Endothelial cell of umbilical vein (primary cell): ENCODE results near the gene CCDC7. TPM values are rescaled to one million over a fixed set of nuclear protein-coding genes. Genes with fewer than 3 reads are reported as not detected.

ENCODE experiments used
- BruUV-seq: library from RNA; stranded (reverse); fragments of 400-500 nt; replicated peaks from 2 replicates; lab custom pipeline; 2021; lab: Mats Ljungman, UMichigan
- CTCF ChIA-PET: fragments of 300-600, 350-600 bp; sonication (Branson Sonifier 250); formaldehyde crosslinking; loops from one replicate; lab custom pipeline; 2021; ENCODE audit warnings: antibody characterized with exemption, inconsistent platforms; lab: Charles Lee
- POLR2A ChIA-PET: fragments of 300-600, 350-600 bp; sonication (Branson Sonifier 250); formaldehyde crosslinking; loops from one replicate; lab custom pipeline; 2021; ENCODE audit warnings: antibody characterized with exemption, inconsistent platforms; lab: Charles Lee
- DNase-seq: peaks from one replicate; pipeline ENCODE4 v3.0.0-alpha.2; 2011; ENCODE audit warnings: low read depth, low spot score
- FAIRE-seq: peaks from 2 replicates; lab custom pipeline; 2011; peaks lifted over from hg19 to GRCh38; lab: Jason Lieb, UNC
- H2AFZ ChIP-seq: 2 replicates; pipeline ENCODE4 v1.6.0; 2012; ENCODE audit warnings: low read depth, low read length, control low read depth, inconsistent platforms
- H3K27ac ChIP-seq: 2 replicates; pipeline ENCODE4 v1.5.1; 2011; ENCODE audit warnings: low read depth, mild to moderate bottlenecking, control low read depth, low read length, moderate library complexity; ENCODE audit not compliant: insufficient read depth
- H3K27me3 ChIP-seq, 2 experiments: 2 replicates each; pipeline versions ENCODE4 v1.6.0 to v1.6.1; 2011; ENCODE audit warnings: low read length in 2 of 2, mixed read lengths in 1 of 2; ENCODE audit not compliant: control insufficient read depth in 2 of 2, insufficient read depth in 2 of 2
- H3K36me3 ChIP-seq, 2 experiments: 2 replicates in 1 of 2; 3 replicates in 1 of 2; pipeline ENCODE4 v1.5.1; 2011; ENCODE audit warnings: low read length in 2 of 2, mild to moderate bottlenecking in 1 of 2, moderate library complexity in 1 of 2; ENCODE audit not compliant: control insufficient read depth in 2 of 2, insufficient read depth in 2 of 2; ENCODE audit errors: extremely low read depth in 1 of 2
- H3K4me1 ChIP-seq: 3 replicates; pipeline ENCODE4 v1.5.1; 2011; ENCODE audit warnings: mild to moderate bottlenecking, low read length; ENCODE audit not compliant: control insufficient read depth, insufficient read depth; ENCODE audit errors: extremely low read depth
- H3K4me2 ChIP-seq: 2 replicates; pipeline ENCODE4 v1.6.1; 2011; ENCODE audit warnings: low read length, control low read depth, mixed read lengths; ENCODE audit not compliant: insufficient read depth
- H3K4me3 ChIP-seq, 3 experiments: fragments of 200-600 bp in 1 of 3; sonication (generic), shearing (Covaris generic) in 1 of 3; replicated peaks in 1 of 3; 2 replicates each; pipeline ENCODE4 v1.5.1; 2011 to 2016; ENCODE audit warnings: control low read depth in 3 of 3, low read length in 3 of 3, mild to moderate bottlenecking in 2 of 3, inconsistent platforms in 1 of 3, low read depth in 1 of 3, moderate library complexity in 1 of 3; ENCODE audit not compliant: insufficient read depth in 1 of 3
- H3K79me2 ChIP-seq: 2 replicates; pipeline ENCODE4 v1.6.0; 2012; ENCODE audit warnings: low read length, inconsistent platforms; ENCODE audit not compliant: control insufficient read depth, insufficient read depth
- H3K9ac ChIP-seq: replicated peaks from 2 replicates; pipeline ENCODE3; 2011; ENCODE audit warnings: low read length, control low read depth; ENCODE audit not compliant: insufficient read depth; ENCODE audit errors: extremely low read depth
- H3K9me1 ChIP-seq: replicated peaks from 3 replicates; pipeline ENCODE4 v1.6.0; 2011; ENCODE audit warnings: mild to moderate bottlenecking, low read length; ENCODE audit not compliant: control insufficient read depth, insufficient read depth; ENCODE audit errors: extremely low read depth
- H3K9me3 ChIP-seq: replicated peaks from 2 replicates; pipeline ENCODE4 v1.5.1; 2012; ENCODE audit warnings: low read length, inconsistent platforms; ENCODE audit not compliant: control insufficient read depth, insufficient read depth
- H4K20me1 ChIP-seq: replicated peaks from 2 replicates; pipeline ENCODE3; 2011; ENCODE audit warnings: mild to moderate bottlenecking, low read length; ENCODE audit not compliant: control insufficient read depth, insufficient read depth; ENCODE audit errors: extremely low read depth
- CTCF ChIP-seq, 2 donors: IDR thresholded peaks; 1 replicate in 1 of 2; 2 replicates in 1 of 2; pipeline ENCODE4 v1.5.1; 2011; ENCODE audit warnings: low read length in 2 of 2, mild to moderate bottlenecking in 2 of 2, moderate library complexity in 2 of 2, control low read depth in 1 of 2, inconsistent platforms in 1 of 2, low read depth in 1 of 2; ENCODE audit not compliant: insufficient read depth in 1 of 2; ENCODE audit errors: extremely low read depth in 1 of 2
- EZH2 ChIP-seq: IDR thresholded peaks from 2 replicates; pipeline ENCODE4 v1.6.1; 2012; ENCODE audit warnings: borderline replicate concordance, low read depth, mild to moderate bottlenecking, moderate library complexity, low read length, inconsistent platforms; ENCODE audit not compliant: severe bottlenecking
- FOS ChIP-seq: IDR thresholded peaks from 2 replicates; pipeline ENCODE4 v1.6.1; 2011; ENCODE audit warnings: mild to moderate bottlenecking, low read length, moderate library complexity, borderline replicate concordance; ENCODE audit not compliant: insufficient read depth
- GATA2 ChIP-seq: IDR thresholded peaks from 2 replicates; pipeline ENCODE4 v1.7.0; 2011; ENCODE audit warnings: low read depth, mild to moderate bottlenecking, moderate library complexity, mixed read lengths, low read length; ENCODE audit not compliant: insufficient read length, insufficient read depth
- JUN ChIP-seq: IDR thresholded peaks from 2 replicates; pipeline ENCODE4 v1.6.1; 2011; ENCODE audit warnings: borderline replicate concordance, low read depth; ENCODE audit not compliant: insufficient read length, insufficient read depth
- MAX ChIP-seq: IDR thresholded peaks from 2 replicates; pipeline ENCODE4 v1.6.1; 2011; ENCODE audit not compliant: insufficient read depth, insufficient read length
- MYC ChIP-seq: IDR thresholded peaks from one replicate; pipeline ENCODE4 v1.6.1; 2011; ENCODE audit warnings: mild to moderate bottlenecking, low read depth, low read length
- POLR2A ChIP-seq: IDR thresholded peaks from 2 replicates; pipeline ENCODE4 v1.6.1; 2012; ENCODE audit warnings: low read depth, mild to moderate bottlenecking, control low read depth, low read length
- POLR2AphosphoS5 ChIP-seq: IDR thresholded peaks from 2 replicates; pipeline ENCODE4 v1.6.1; 2012; ENCODE audit warnings: low read depth, mild to moderate bottlenecking, control low read depth, low read length, moderate library complexity; ENCODE audit not compliant: insufficient read depth
- dilution Hi-C: fragments of 300-500 bp; cut with MboI; formaldehyde crosslinking; loops from one replicate; pipeline ENCODE4 v1.15.0; 2019; ENCODE audit warnings: low sequenced_read_pairs; ENCODE audit not compliant: extremely low pct_ligation_motif_present
- intact Hi-C: fragments of 100-400 bp; cut with micrococcal nuclease; formaldehyde crosslinking; loops from one replicate; pipeline ENCODE4 v1.10.0; 2022
- polyA plus RNA-seq, 4 experiments: library from polyadenylated mRNA; depleted of rRNA in 3 of 4; stranded (reverse) in 3 of 4; unstranded in 1 of 4; fragments of >200 nt; gene quantifications; 2 replicates each; pipeline versions ENCODE4 v1.2.1 to v1.2.3, GENCODE V29; 2011 to 2012; ENCODE audit warnings: missing spikeins in 1 of 4
- total RNA-seq: library from RNA; stranded (reverse); gene quantifications from 2 replicates; pipeline ENCODE4 v1.2.3, GENCODE V29; 2021

Gene CCDC7
- total and polyA plus RNA-seq, 2 donors (not counting 3 experiments of a cell fraction or from before 2014, with no cell fraction given), result 0.35 to 8.2 TPM

- Histone ChIP-seq H3K36me3 (no peaks in the 10 kb centered on the region), H4K20me1 (no peaks in the 10 kb centered on the region), H2AFZ (no peak overlapping the region), H3K9ac (no peak overlapping the region), H3K4me1 (no peaks in the 10 kb centered on the region), H3K27me3 (no peaks in the 10 kb centered on the region), H3K9me1 (no peaks in the 10 kb centered on the region), H3K4me3 (no peak overlapping the region), H3K79me2 (no peaks in the 10 kb centered on the region), H3K9me3 (no peaks in the 10 kb centered on the region), H3K27ac (no peak overlapping the region), H3K4me2 (no peak overlapping the region)
- DNase-seq, result no peak
- TF ChIP-seq POLR2AphosphoS5, result no peak
- no peak for TF ChIP-seq FOS
- TF ChIP-seq MYC, result no peak
- TF ChIP-seq POLR2A, result no peak
- no peak for TF ChIP-seq JUN
- TF ChIP-seq CTCF (IDR thresholded peaks at IDR 0.05; ENCODE audit: extremely low read depth in 1 of 2, insufficient read depth in 1 of 2, low read depth in 1 of 2, low read length in 2 of 2), result no peak
- TF ChIP-seq MAX, result no peak
- TF ChIP-seq GATA2, result no peak
- TF ChIP-seq EZH2, result no peak
- ChIA-PET CTCF (interaction anchor here (1.1 to 1.4 kb wide), 2 partner anchors 78 to 220 kb away, joined by 3 to 6 read pairs; no protein-coding TSS in a partner anchor), POLR2A (no interaction called here)
- intact Hi-C loops, result no loop called here
- FAIRE-seq, result no peak
- dilution Hi-C loops, result no loop called here
- no TSS peak for BruUV-seq
Observed at GRCh38 chr10:32788359-32788758, 342.4 kb downstream of the CCDC7 start.
